Measurements from ENCODE around the gene FGFR3. TPM values are rescaled to one million over a fixed set of nuclear protein-coding genes. Genes with fewer than 3 reads are reported as not detected.

FGFR3 gene
- total and polyA plus RNA-seq, 12 donors: 1.2 to 6.6 (median 2.4) TPM

GRCh38 chr4:1823545-1823932, 30.4 kb downstream of the FGFR3 start:
- WGBS, 2 donors: 95% methylated on average over 12 of the region's 12 CpGs
- intact Hi-C loops (cut with DNase I): no loop called here

GRCh38 chr4:1824746-1825145, 31.7 kb downstream of the FGFR3 start:
- intact Hi-C loops (cut with DNase I): no loop called here
- no peaks in the 10 kb centered on the region for H3K4me1 ChIP-seq
- no peak overlapping the region for H3K4me3 ChIP-seq
- DNase-seq (no peak), ATAC-seq (no peak)
- WGBS, 2 donors: 81% methylated on average over 11 of the region's 11 CpGs
- H3K36me3 ChIP-seq: peaks cover 6 to 78% (median 44%) of the 10 kb centered on the region in 9 donors
- no peak overlapping the region for H3K27ac ChIP-seq
- TF ChIP-seq, protein P1, sequence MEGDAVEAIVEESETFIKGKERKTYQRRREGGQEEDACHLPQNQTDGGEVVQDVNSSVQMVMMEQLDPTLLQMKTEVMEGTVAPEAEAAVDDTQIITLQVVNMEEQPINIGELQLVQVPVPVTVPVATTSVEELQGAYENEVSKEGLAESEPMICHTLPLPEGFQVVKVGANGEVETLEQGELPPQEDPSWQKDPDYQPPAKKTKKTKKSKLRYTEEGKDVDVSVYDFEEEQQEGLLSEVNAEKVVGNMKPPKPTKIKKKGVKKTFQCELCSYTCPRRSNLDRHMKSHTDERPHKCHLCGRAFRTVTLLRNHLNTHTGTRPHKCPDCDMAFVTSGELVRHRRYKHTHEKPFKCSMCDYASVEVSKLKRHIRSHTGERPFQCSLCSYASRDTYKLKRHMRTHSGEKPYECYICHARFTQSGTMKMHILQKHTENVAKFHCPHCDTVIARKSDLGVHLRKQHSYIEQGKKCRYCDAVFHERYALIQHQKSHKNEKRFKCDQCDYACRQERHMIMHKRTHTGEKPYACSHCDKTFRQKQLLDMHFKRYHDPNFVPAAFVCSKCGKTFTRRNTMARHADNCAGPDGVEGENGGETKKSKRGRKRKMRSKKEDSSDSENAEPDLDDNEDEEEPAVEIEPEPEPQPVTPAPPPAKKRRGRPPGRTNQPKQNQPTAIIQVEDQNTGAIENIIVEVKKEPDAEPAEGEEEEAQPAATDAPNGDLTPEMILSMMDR (IDR thresholded peaks at IDR 0.05): no peak
- H3K27me3 ChIP-seq: no peaks in the 10 kb centered on the region
- no peaks in the 10 kb centered on the region for H3K9me3 ChIP-seq

More at GRCh38 chr4:1823545-1823932, 30.4 kb downstream of the FGFR3 start:
- TF ChIP-seq, protein P1 (IDR thresholded peaks at IDR 0.05): no peak
- DNase-seq (no peak), ATAC-seq (no peak)
- H3K4me3 ChIP-seq: no peak overlapping the region
- H3K36me3 ChIP-seq: peaks cover 6 to 85% (median 55%) of the 10 kb centered on the region in 9 donors
- H3K9me3 ChIP-seq: no peaks in the 10 kb centered on the region
- no peaks in the 10 kb centered on the region for H3K4me1 ChIP-seq
- no peaks in the 10 kb centered on the region for H3K27me3 ChIP-seq
- H3K27ac ChIP-seq: no peak overlapping the region

DNA sequence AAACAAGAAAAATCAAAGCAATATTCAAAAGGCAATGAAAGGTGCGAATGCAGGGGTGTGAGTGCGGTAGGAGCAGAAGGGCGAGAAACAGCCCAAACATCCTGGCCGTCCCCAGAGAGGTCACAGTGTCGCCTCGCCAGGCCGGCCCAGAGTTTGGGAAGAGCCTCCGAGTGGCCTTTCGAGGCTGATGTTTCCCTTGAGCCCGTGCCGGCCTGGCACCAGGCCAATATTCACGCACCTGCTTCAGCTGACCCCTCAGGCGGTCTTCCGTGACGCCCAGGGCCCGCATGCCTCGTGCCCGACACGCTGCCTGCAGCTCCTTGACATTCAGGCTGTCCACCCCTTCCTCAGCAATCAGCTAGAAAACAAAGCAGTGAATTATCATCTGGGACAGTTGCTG, 32.2 kb downstream of the FGFR3 start:
- WGBS, 2 donors: 77 to 79% methylated on average over 19 of the region's 19 CpGs
- H3K4me1 ChIP-seq: no peaks in the 10 kb centered on the region
- intact Hi-C loops (cut with DNase I): no loop called here
- ATAC-seq: no peak
- no peaks in the 10 kb centered on the region for H3K9me3 ChIP-seq
- TF ChIP-seq, protein P1 (IDR thresholded peaks at IDR 0.05): no peak
- H3K4me3 ChIP-seq: no peak overlapping the region
- H3K27me3 ChIP-seq: no peaks in the 10 kb centered on the region
- H3K36me3 ChIP-seq: peaks cover 6 to 78% (median 39%) of the 10 kb centered on the region in 9 donors
- no peak overlapping the region for H3K27ac ChIP-seq
- DNase-seq: no peak

DNA sequence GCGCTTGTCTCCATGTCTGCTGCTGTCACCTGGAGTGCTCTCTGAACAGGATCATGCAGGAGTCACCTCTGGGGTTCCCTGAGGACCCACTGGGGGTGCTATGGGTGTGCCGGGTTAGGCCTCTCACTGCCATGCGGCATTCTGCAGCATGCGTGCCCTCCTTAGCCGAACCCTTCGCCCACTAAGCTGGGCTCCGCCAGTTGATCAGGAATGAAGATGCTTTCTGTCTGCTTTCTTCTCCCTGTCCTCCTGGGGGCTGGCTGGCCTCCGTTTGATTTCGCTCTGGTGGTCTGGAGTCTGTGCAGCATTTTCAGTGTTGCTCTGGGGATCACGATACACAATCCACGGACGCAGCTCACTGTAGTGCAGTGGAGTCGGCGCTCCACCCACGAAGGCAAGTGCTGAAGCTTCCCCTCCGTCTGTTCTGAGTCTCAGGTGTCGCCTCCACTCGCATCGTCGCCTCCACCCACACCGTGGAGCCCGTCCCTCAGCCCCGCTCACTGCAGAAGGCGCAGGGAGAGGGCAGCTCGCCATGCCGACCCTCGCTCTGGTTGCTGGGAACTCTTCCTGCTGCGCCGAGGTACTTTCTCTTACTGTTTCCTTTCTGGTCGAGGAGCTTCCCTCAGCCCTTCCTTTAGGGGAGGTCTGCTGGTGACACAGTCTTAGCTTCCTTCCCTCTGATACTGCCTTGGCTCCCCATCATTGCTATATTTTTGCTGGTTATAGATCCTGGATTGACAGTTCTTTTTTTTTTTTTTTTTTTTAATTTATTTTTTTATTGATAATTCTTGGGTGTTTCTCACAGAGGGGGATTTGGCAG, 33.6 kb downstream of the FGFR3 start:
- intact Hi-C loops (cut with DNase I): no loop called here
- no peak for ATAC-seq
- 90% methylated on average over 30 of the region's 30 CpGs for WGBS, 2 donors

More for the DNA sequence above, 33.6 kb downstream of the FGFR3 start:
- Histone ChIP-seq H3K4me3 (no peak overlapping the region), H3K27ac (no peak overlapping the region), H3K4me1 (no peaks in the 10 kb centered on the region), H3K27me3 (no peaks in the 10 kb centered on the region), H3K9me3 (no peaks in the 10 kb centered on the region), H3K36me3 (peaks cover 6 to 78% (median 47%) of the 10 kb centered on the region in 9 donors)
- no peak for DNase-seq
- TF ChIP-seq, protein P1 (IDR thresholded peaks at IDR 0.05): no peak

Data from heart right ventricle (tissue), 16 donors.